ENCODE results near the gene SERGEF. TPM values are rescaled to one million over a fixed set of nuclear protein-coding genes. Genes with fewer than 3 reads are reported as not detected.
A peak's percentile ranks its signal among the peaks of the same experiment; 100 is the strongest.

The SERGEF gene
- polyA plus RNA-seq, 2 of the 4 experiments (the other 2 are of a cell fraction) = 20.7 to 24.1 TPM

GRCh38 chr11:17865765-17866428 is 146.9 kb downstream of the SERGEF start:
- TF ChIP-seq RCOR1 (IDR thresholded peaks at IDR 0.05; ENCODE audit: low read depth, low read length) (no peak), HES2 (IDR thresholded peaks at IDR 0.05) (no peak), EHF (CRISPR knock-in tag; IDR thresholded peaks at IDR 0.05) (no peak), HOXA7 (CRISPR knock-in tag; IDR thresholded peaks at IDR 0.05) (no peak), EHMT2 (IDR thresholded peaks at IDR 0.05; ENCODE audit: low read depth) (no peak), GATA3 (IDR thresholded peaks at IDR 0.05; ENCODE audit: borderline replicate concordance) (no peak), CHD2 (IDR thresholded peaks at IDR 0.05; ENCODE audit: low read length, partially characterized antibody) (no peak)
- DNase-seq (ENCODE audit: low read depth in 1 of 2, low spot score in 1 of 2) (no peak), FAIRE-seq (no peak), ATAC-seq (no peak)
- H3K4me3 ChIP-seq = no peak overlapping the region
- ChIA-PET CTCF (interaction anchor here (1.0 to 1.4 kb wide), 5 partner anchors 10 to 135 kb away, joined by 3 to 5 read pairs (median 3); no protein-coding TSS in a partner anchor), POLR2A (no interaction called here)
- 75% methylated on average over 3 of the region's 3 CpGs for WGBS (ENCODE audit: missing lambda C conversion rate)
- no peak overlapping the region for H3K27ac ChIP-seq
- no peak overlapping the region for H3K4me2 ChIP-seq
- H3K9me3 ChIP-seq = peaks cover 8% of the 10 kb centered on the region
- no peaks in the 10 kb centered on the region for H3K4me1 ChIP-seq

GRCh38 chr11:17864478-17864941 is 148.3 kb downstream of the SERGEF start:
- 7% methylated on average over 3 of the region's 3 CpGs for WGBS (ENCODE audit: missing lambda C conversion rate)
- ATAC-seq = peak; percentile 70 to 75; a peak in 5 of 6 replicates
- FAIRE-seq = no peak
- no peak overlapping the region for H3K4me2 ChIP-seq
- TF ChIP-seq CTCF (IDR thresholded peaks at IDR 0.05) (peak; percentile 51), RNF2 (IDR thresholded peaks at IDR 0.05; ENCODE audit: borderline replicate concordance, low read depth) (no peak)
- peaks cover 8% of the 10 kb centered on the region for H3K9me3 ChIP-seq
- no peaks in the 10 kb centered on the region for H3K4me1 ChIP-seq
- peak; percentile 6 to 9 for DNase-seq (ENCODE audit: low read depth in 1 of 2, low spot score in 1 of 2)
- H3K27ac ChIP-seq = no peak overlapping the region
- no peak overlapping the region for H3K4me3 ChIP-seq
- CTCF ChIA-PET = interaction anchor here (0.7 to 1.7 kb wide), 10 partner anchors 10 to 117 kb away, joined by 3 to 7 read pairs (median 3); no protein-coding TSS in a partner anchor
- POLR2A ChIA-PET = no interaction called here

GRCh38 chr11:17861036-17861755 is 151.7 kb downstream of the SERGEF start:
- 81% methylated on average over 5 of the region's 5 CpGs for WGBS (ENCODE audit: missing lambda C conversion rate)
- DNase-seq (ENCODE audit: low read depth in 1 of 2, low spot score in 1 of 2) (no peak), FAIRE-seq (no peak), ATAC-seq (no peak)
- Histone ChIP-seq H3K4me2 (no peak overlapping the region), H3K4me1 (no peaks in the 10 kb centered on the region), H3K27ac (no peak overlapping the region), H3K4me3 (no peak overlapping the region), H3K9me3 (no peaks in the 10 kb centered on the region)
- ChIA-PET POLR2A (no interaction called here), CTCF (no interaction called here)
- TF ChIP-seq POLR2A (IDR thresholded peaks at IDR 0.05; ENCODE audit: low read length) (no peak), CBX2 (IDR thresholded peaks at IDR 0.05; ENCODE audit: borderline replicate concordance, low read depth) (no peak), BHLHE40 (IDR thresholded peaks at IDR 0.05; ENCODE audit: low read depth, low read length) (no peak), NPAS2 (CRISPR knock-in tag; IDR thresholded peaks at IDR 0.05; ENCODE audit: borderline replicate concordance) (no peak), CBX8 (IDR thresholded peaks at IDR 0.05) (no peak), CHD4 (IDR thresholded peaks at IDR 0.05; ENCODE audit: borderline replicate concordance) (no peak), FOSL2 (IDR thresholded peaks at IDR 0.05) (no peak), FOSL2 (CRISPR knock-in tag; IDR thresholded peaks at IDR 0.05) (no peak), FOSB (CRISPR knock-in tag; IDR thresholded peaks at IDR 0.05) (no peak), RCOR1 (IDR thresholded peaks at IDR 0.05; ENCODE audit: low read depth, low read length) (no peak), BCL3 (IDR thresholded peaks at IDR 0.05) (no peak), HDAC2 (IDR thresholded peaks at IDR 0.05) (no peak), NFE2L2 (conservative IDR thresholded peaks at IDR 0.05; ENCODE audit: low read length) (no peak), CEBPB (IDR thresholded peaks at IDR 0.05) (no peak), KDM1A (IDR thresholded peaks at IDR 0.05; ENCODE audit: low read depth) (no peak), POLR2AphosphoS2 (conservative IDR thresholded peaks at IDR 0.05; ENCODE audit: low read length) (no peak), RNF2 (IDR thresholded peaks at IDR 0.05; ENCODE audit: borderline replicate concordance, low read depth) (no peak), JUN (IDR thresholded peaks at IDR 0.05) (no peak)

All from A549 (cell line).